Transverse colon (tissue), 4 donors: ENCODE data around the gene TXLNB.

Experiments
- EP300 ChIP-seq: sonication (generic); formaldehyde crosslinking; IDR thresholded peaks from one replicate; pipeline ENCODE4 v1.6.1; 2017; ENCODE audit warnings: antibody characterized with exemption, low read depth
- POLR2A ChIP-seq: fragments of 450-650 bp; IDR thresholded peaks from one replicate; pipeline ENCODE4 v1.6.1; 2016; ENCODE audit warnings: antibody characterized with exemption, mild to moderate bottlenecking, moderate library complexity
- POLR2AphosphoS5 ChIP-seq, 3 donors: sonication (generic); formaldehyde crosslinking; IDR thresholded peaks; one replicate each; pipeline ENCODE4 v1.6.1; 2016; ENCODE audit warnings: antibody characterized with exemption in 3 of 3
- TF ChIP-seq, protein P1 (sequence below), 5 experiments: fragments of 200-600 bp in 3 of 5; fragments of 450-650 bp in 2 of 5; sonication (generic) in 3 of 5; IDR thresholded peaks; 1 replicate in 2 of 5; 2 replicates in 3 of 5; pipeline ENCODE4 v1.5.1; 2016 to 2017; ENCODE audit warnings: antibody characterized with exemption in 5 of 5, inconsistent platforms in 3 of 5, mild to moderate bottlenecking in 2 of 5, moderate library complexity in 1 of 5

GRCh38 chr6:139270249-139270648 is 21.5 kb downstream of the TXLNB start:
- TF ChIP-seq POLR2A = no peak
- TF ChIP-seq, protein P1, sequence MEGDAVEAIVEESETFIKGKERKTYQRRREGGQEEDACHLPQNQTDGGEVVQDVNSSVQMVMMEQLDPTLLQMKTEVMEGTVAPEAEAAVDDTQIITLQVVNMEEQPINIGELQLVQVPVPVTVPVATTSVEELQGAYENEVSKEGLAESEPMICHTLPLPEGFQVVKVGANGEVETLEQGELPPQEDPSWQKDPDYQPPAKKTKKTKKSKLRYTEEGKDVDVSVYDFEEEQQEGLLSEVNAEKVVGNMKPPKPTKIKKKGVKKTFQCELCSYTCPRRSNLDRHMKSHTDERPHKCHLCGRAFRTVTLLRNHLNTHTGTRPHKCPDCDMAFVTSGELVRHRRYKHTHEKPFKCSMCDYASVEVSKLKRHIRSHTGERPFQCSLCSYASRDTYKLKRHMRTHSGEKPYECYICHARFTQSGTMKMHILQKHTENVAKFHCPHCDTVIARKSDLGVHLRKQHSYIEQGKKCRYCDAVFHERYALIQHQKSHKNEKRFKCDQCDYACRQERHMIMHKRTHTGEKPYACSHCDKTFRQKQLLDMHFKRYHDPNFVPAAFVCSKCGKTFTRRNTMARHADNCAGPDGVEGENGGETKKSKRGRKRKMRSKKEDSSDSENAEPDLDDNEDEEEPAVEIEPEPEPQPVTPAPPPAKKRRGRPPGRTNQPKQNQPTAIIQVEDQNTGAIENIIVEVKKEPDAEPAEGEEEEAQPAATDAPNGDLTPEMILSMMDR (IDR thresholded peaks at IDR 0.05) = no peak
- no peak for TF ChIP-seq EP300
- no peak for TF ChIP-seq POLR2AphosphoS5 (IDR thresholded peaks at IDR 0.05)
